RPMI7951 (cell line): ENCODE data around the gene LUZP1. TPM values are rescaled to one million over a fixed set of nuclear protein-coding genes. Genes with fewer than 3 reads are reported as not detected.

ENCODE experiments used
- total RNA-seq: library from RNA; depleted of rRNA; stranded (reverse); fragments of >200 nt; shearing (Covaris generic); gene quantifications from 2 replicates; pipeline ENCODE4 v1.2.3, GENCODE V29; 2014; rRNA removed

LUZP1 gene
- total RNA-seq, 1 experiment from 2014 or later, result 17.8 TPM

Other genes with a start within 250 kb of the LUZP1 start
- gene LACTBL1, start 196.0 kb downstream of the LUZP1 start, total RNA-seq, result not detected in 2 replicates
- 0.48 TPM in 1 of 2 replicates, not detected in the other for gene TEX46, start 153.0 kb downstream of the LUZP1 start, total RNA-seq
- 95.1 and 126 TPM in 2 replicates for gene KDM1A, start 149.4 kb downstream of the LUZP1 start, total RNA-seq
- gene HTR1D, start 48.6 kb upstream of the LUZP1 start, total RNA-seq, result 0.12 TPM in 1 of 2 replicates, not detected in the other
- 136 and 142 TPM in 2 replicates for gene HNRNPR, start 175.4 kb upstream of the LUZP1 start, total RNA-seq
- gene ZNF436, start 201.0 kb upstream of the LUZP1 start, total RNA-seq, result 15.7 and 21.1 TPM in 2 replicates